ENCODE data around the gene CHN1.

The CHN1 gene

GRCh38 chr2:174815526-174815925, 189.7 kb downstream of the CHN1 start:
- no peaks in the 10 kb centered on the region for H3K4me1 ChIP-seq (ENCODE audit: control insufficient read depth in 1 of 2, insufficient read depth in 1 of 2, low read depth in 1 of 2, low read length in 1 of 2)
- H3K36me3 ChIP-seq = no peaks in the 10 kb centered on the region
- H3K27ac ChIP-seq = no peak overlapping the region
- no peaks in the 10 kb centered on the region for H3K9me3 ChIP-seq
- H3K4me3 ChIP-seq (ENCODE audit: low read depth in 1 of 2, low read length in 1 of 2) = no peak overlapping the region
- TF ChIP-seq CTCF (IDR thresholded peaks at IDR 0.05) = no peak
- peaks cover 7% of the 10 kb centered on the region for H3K27me3 ChIP-seq

- no peaks in the 10 kb centered on the region for H3K4me1 ChIP-seq (ENCODE audit: control insufficient read depth in 1 of 2, insufficient read depth in 1 of 2, low read depth in 1 of 2, low read length in 1 of 2)
- no peaks in the 10 kb centered on the region for H3K9me3 ChIP-seq
- peaks cover 7% of the 10 kb centered on the region for H3K27me3 ChIP-seq
- H3K27ac ChIP-seq = no peak overlapping the region
- no peak overlapping the region for H3K4me3 ChIP-seq (ENCODE audit: low read depth in 1 of 2, low read length in 1 of 2)
- H3K36me3 ChIP-seq = no peaks in the 10 kb centered on the region
- no peak for TF ChIP-seq CTCF (IDR thresholded peaks at IDR 0.05)
These were observed 193.1 kb downstream of the CHN1 start for GRCh38 chr2:174812037-174812436.

GRCh38 chr2:174807931-174808330, 197.2 kb downstream of the CHN1 start:
- Histone ChIP-seq H3K36me3 (no peaks in the 10 kb centered on the region), H3K27me3 (peaks cover 10% of the 10 kb centered on the region), H3K27ac (no peak overlapping the region), H3K4me1 (ENCODE audit: control insufficient read depth in 1 of 2, insufficient read depth in 1 of 2, low read depth in 1 of 2, low read length in 1 of 2) (no peaks in the 10 kb centered on the region), H3K4me3 (ENCODE audit: low read depth in 1 of 2, low read length in 1 of 2) (no peak overlapping the region), H3K9me3 (no peaks in the 10 kb centered on the region)
- TF ChIP-seq CTCF (IDR thresholded peaks at IDR 0.05) = no peak

- Histone ChIP-seq H3K4me1 (ENCODE audit: control insufficient read depth in 1 of 2, insufficient read depth in 1 of 2, low read depth in 1 of 2, low read length in 1 of 2) (no peaks in the 10 kb centered on the region), H3K4me3 (ENCODE audit: low read depth in 1 of 2, low read length in 1 of 2) (no peak overlapping the region), H3K27me3 (peaks cover 10% of the 10 kb centered on the region), H3K27ac (no peak overlapping the region), H3K9me3 (no peaks in the 10 kb centered on the region), H3K36me3 (no peaks in the 10 kb centered on the region)
- no peak for TF ChIP-seq CTCF (IDR thresholded peaks at IDR 0.05)
These were observed 199.4 kb downstream of the CHN1 start for GRCh38 chr2:174805803-174806202.

- Histone ChIP-seq H3K27ac (no peak overlapping the region), H3K9me3 (no peaks in the 10 kb centered on the region), H3K4me1 (ENCODE audit: control insufficient read depth in 1 of 2, insufficient read depth in 1 of 2, low read depth in 1 of 2, low read length in 1 of 2) (no peaks in the 10 kb centered on the region), H3K4me3 (ENCODE audit: low read depth in 1 of 2, low read length in 1 of 2) (no peak overlapping the region), H3K27me3 (peaks cover 10% of the 10 kb centered on the region), H3K36me3 (no peaks in the 10 kb centered on the region)
- TF ChIP-seq CTCF (IDR thresholded peaks at IDR 0.05) = no peak
These were observed 202.7 kb downstream of the CHN1 start for GRCh38 chr2:174802459-174802858.

Data from neutrophil (primary cell).